HEK293 (cell line): ENCODE data around the gene C21orf58.

Experiments
- CTCF ChIP-seq: fragments of 450-650 bp; formaldehyde crosslinking; IDR thresholded peaks from 2 replicates; pipeline ENCODE4 v1.5.1; 2016; ENCODE audit warnings: missing biosample characterization, missing genetic modification characterization
- ZBTB21 ChIP-seq: fragments of 450-650 bp; formaldehyde crosslinking; IDR thresholded peaks from 2 replicates; pipeline ENCODE4 v1.5.1; 2017; ENCODE audit warnings: missing biosample characterization, missing genetic modification characterization
- ZNF48 ChIP-seq: fragments of 450-650 bp; formaldehyde crosslinking; IDR thresholded peaks from 2 replicates; pipeline ENCODE4 v1.5.1; 2016; ENCODE audit warnings: missing biosample characterization, missing genetic modification characterization
- ZNF530 ChIP-seq: fragments of 450-650 bp; formaldehyde crosslinking; IDR thresholded peaks from 2 replicates; pipeline ENCODE4 v1.5.1; 2016; ENCODE audit warnings: low read depth, missing biosample characterization, missing genetic modification characterization
- ZNF560 ChIP-seq: fragments of 450-650 bp; formaldehyde crosslinking; IDR thresholded peaks from 2 replicates; pipeline ENCODE4 v1.5.1; 2017; ENCODE audit warnings: missing biosample characterization, missing genetic modification characterization, borderline replicate concordance
- ZNF561 ChIP-seq: fragments of 450-650 bp; IDR thresholded peaks from 2 replicates; pipeline ENCODE4 v1.5.1; 2018; ENCODE audit warnings: missing biosample characterization, missing genetic modification characterization, borderline replicate concordance

- TF ChIP-seq ZNF560 (tag by site-specific recombination) = no peak
- no peak for TF ChIP-seq CTCF (tag by site-specific recombination)
- TF ChIP-seq ZNF561 = no peak
- no peak for TF ChIP-seq ZNF530 (tag by site-specific recombination)
- TF ChIP-seq ZBTB21 (tag by site-specific recombination) = no peak
- no peak for TF ChIP-seq ZNF48 (tag by site-specific recombination)
Measured at GRCh38 chr21:46291561-46291960, 32.1 kb downstream of the C21orf58 start.
